ENCODE measurements around the gene VAMP4.

DNA sequence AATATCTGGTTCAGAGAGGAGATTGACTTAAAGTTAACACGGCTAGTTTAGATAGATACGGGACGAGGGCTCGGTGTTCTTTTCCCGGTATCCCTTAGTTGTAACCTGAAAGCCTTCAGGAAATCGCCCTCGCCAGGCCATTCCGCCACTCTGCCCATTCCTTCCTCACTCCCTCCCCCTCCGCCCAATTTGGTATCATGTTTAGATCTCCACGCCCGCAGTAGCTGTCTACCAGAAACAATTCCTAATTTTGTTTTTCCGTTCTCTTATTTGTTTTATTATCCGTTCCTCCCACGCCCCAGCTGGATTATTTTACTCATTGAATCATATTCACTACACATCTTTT is 685 bp upstream of the VAMP4 start:
- TF ChIP-seq, protein P1, sequence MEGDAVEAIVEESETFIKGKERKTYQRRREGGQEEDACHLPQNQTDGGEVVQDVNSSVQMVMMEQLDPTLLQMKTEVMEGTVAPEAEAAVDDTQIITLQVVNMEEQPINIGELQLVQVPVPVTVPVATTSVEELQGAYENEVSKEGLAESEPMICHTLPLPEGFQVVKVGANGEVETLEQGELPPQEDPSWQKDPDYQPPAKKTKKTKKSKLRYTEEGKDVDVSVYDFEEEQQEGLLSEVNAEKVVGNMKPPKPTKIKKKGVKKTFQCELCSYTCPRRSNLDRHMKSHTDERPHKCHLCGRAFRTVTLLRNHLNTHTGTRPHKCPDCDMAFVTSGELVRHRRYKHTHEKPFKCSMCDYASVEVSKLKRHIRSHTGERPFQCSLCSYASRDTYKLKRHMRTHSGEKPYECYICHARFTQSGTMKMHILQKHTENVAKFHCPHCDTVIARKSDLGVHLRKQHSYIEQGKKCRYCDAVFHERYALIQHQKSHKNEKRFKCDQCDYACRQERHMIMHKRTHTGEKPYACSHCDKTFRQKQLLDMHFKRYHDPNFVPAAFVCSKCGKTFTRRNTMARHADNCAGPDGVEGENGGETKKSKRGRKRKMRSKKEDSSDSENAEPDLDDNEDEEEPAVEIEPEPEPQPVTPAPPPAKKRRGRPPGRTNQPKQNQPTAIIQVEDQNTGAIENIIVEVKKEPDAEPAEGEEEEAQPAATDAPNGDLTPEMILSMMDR (IDR thresholded peaks at IDR 0.05) = no peak
- TF ChIP-seq POLR2A (IDR thresholded peaks at IDR 0.05) (no peak), EP300 (IDR thresholded peaks at IDR 0.05; ENCODE audit: low read depth) (no peak), POLR2AphosphoS5 (IDR thresholded peaks at IDR 0.05) (no peak)

Measured in transverse colon (tissue), 4 donors.